ENCODE results near the gene OR2AT4. TPM values are rescaled to one million over a fixed set of nuclear protein-coding genes. Genes with fewer than 3 reads are reported as not detected.
"Not testable (repeated sequence)": the region's sequence is repeated elsewhere in the genome, so short reads cannot be mapped to it uniquely, and the experiment has no call there.

The OR2AT4 gene
- total and polyA plus RNA-seq, 10 donors: not detected

- H3K4me1 ChIP-seq: no peaks in the 10 kb centered on the region
- intact Hi-C loops (cut with DNase I; ENCODE audit: low total_unique reads): no loop called here
- H3K27ac ChIP-seq: no peak overlapping the region
- H3K36me3 ChIP-seq: no peaks in the 10 kb centered on the region
- 80 to 92% (median 88%) methylated on average over 4 of the region's 4 CpGs for WGBS, 5 donors
- H3K4me3 ChIP-seq: no peak overlapping the region
- no peaks in the 10 kb centered on the region for H3K27me3 ChIP-seq (replicated peaks in 1 of 7)
- DNase-seq: no peak
- peaks cover 0 to 6% (median 1%) of the 10 kb centered on the region in 8 donors for H3K9me3 ChIP-seq
- TF ChIP-seq, protein P1, sequence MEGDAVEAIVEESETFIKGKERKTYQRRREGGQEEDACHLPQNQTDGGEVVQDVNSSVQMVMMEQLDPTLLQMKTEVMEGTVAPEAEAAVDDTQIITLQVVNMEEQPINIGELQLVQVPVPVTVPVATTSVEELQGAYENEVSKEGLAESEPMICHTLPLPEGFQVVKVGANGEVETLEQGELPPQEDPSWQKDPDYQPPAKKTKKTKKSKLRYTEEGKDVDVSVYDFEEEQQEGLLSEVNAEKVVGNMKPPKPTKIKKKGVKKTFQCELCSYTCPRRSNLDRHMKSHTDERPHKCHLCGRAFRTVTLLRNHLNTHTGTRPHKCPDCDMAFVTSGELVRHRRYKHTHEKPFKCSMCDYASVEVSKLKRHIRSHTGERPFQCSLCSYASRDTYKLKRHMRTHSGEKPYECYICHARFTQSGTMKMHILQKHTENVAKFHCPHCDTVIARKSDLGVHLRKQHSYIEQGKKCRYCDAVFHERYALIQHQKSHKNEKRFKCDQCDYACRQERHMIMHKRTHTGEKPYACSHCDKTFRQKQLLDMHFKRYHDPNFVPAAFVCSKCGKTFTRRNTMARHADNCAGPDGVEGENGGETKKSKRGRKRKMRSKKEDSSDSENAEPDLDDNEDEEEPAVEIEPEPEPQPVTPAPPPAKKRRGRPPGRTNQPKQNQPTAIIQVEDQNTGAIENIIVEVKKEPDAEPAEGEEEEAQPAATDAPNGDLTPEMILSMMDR (IDR thresholded peaks at IDR 0.05 in 8 of 11, conservative IDR thresholded peaks at IDR 0.05 in 3 of 11): no peak
- no peak for TF ChIP-seq POLR2A (IDR thresholded peaks at IDR 0.05)
- TF ChIP-seq POLR2AphosphoS5 (IDR thresholded peaks at IDR 0.05): no peak
These were observed 49.5 kb downstream of the OR2AT4 start for GRCh38 chr11:75047191-75047590.

GRCh38 chr11:75046668-75047067 lies 50.0 kb downstream of the OR2AT4 start:
- H3K4me1 ChIP-seq; H3K27ac ChIP-seq; intact Hi-C loops (cut with DNase I; ENCODE audit: low total_unique reads); H3K27me3 ChIP-seq (replicated peaks in 1 of 7); H3K36me3 ChIP-seq; DNase-seq; H3K9me3 ChIP-seq; H3K4me3 ChIP-seq: not testable (repeated sequence)
- WGBS, 5 donors: 84 to 97% (median 92%) methylated on average over 5 of the region's 5 CpGs

- 85 to 89% (median 87%) methylated on average over 10 to 15 of the region's 15 CpGs for WGBS, 5 donors
- H3K4me1 ChIP-seq; H3K9me3 ChIP-seq; H3K27ac ChIP-seq; intact Hi-C loops (cut with DNase I; ENCODE audit: low total_unique reads); H3K36me3 ChIP-seq; H3K4me3 ChIP-seq; H3K27me3 ChIP-seq (replicated peaks in 1 of 7); DNase-seq: not testable (repeated sequence)
These were observed 52.1 kb downstream of the OR2AT4 start for GRCh38 chr11:75044381-75045170.

DNA sequence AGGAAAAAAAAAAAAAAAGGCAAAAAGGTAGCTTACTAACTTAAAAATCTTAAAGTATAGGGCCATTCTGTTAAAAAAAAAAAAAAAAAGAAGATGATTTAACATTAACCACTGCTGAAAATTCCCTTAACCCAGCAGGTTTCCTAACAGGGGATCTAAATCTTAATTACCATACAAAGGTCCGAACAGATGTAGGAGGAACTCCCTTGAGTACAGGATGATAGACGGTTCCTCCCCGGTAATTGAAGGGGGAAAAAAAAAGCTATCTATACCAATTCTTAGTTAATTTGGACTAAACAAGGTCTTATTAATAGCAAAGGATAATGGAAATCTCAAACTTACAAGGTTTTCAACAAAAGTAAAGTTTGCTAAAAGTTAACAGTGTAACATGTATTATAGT lies 54.9 kb downstream of the OR2AT4 start:
- H3K4me1 ChIP-seq; H3K9me3 ChIP-seq; H3K27me3 ChIP-seq (replicated peaks in 1 of 7); H3K36me3 ChIP-seq; intact Hi-C loops (cut with DNase I; ENCODE audit: low total_unique reads); H3K4me3 ChIP-seq; DNase-seq; H3K27ac ChIP-seq: not testable (repeated sequence)
- WGBS, 5 donors: 47 to 67% (median 52%) methylated on average over 3 of the region's 3 CpGs

DNA sequence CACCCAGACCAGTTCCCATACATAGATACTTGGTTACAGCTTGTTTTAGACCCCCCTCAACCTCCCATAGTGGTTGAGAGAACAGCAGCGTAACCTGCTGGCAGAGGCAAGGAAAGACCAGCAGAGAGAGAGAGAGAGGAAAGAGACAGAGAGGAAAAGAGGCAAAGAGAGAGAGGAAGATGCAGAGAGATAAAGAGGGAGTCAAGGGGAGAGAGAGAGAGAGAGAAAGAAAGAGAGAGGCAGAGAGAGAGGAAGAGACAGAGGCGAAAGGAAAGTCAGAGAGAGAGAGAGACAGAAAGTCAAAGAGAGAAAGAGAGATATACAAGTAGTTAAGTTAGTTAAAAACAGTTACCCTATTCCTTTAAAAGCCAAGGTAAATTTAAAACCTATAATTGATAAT lies 55.4 kb downstream of the OR2AT4 start:
- TF ChIP-seq POLR2AphosphoS5 (IDR thresholded peaks at IDR 0.05): no peak
- no peak for TF ChIP-seq POLR2A (IDR thresholded peaks at IDR 0.05)
- TF ChIP-seq, protein P1 (IDR thresholded peaks at IDR 0.05 in 8 of 11, conservative IDR thresholded peaks at IDR 0.05 in 3 of 11): no peak
- H3K27ac ChIP-seq: no peak overlapping the region
- no peaks in the 10 kb centered on the region for H3K4me1 ChIP-seq
- 70 to 98% (median 88%) methylated on average over 2 of the region's 2 CpGs for WGBS, 5 donors
- intact Hi-C loops (cut with DNase I; ENCODE audit: low total_unique reads): no loop called here
- no peaks in the 10 kb centered on the region for H3K36me3 ChIP-seq
- peaks cover 0 to 5% (median 0%) of the 10 kb centered on the region in 8 donors for H3K9me3 ChIP-seq
- DNase-seq: no peak
- H3K4me3 ChIP-seq: no peak overlapping the region
- H3K27me3 ChIP-seq (replicated peaks in 1 of 7): no peaks in the 10 kb centered on the region
